GM12878 (cell line): Measurements from ENCODE around the gene CWC25. TPM values are rescaled to one million over a fixed set of nuclear protein-coding genes. Genes with fewer than 3 reads are reported as not detected.

Experiments
- ATAC-seq: fragments of 200-7000 bp; cut with Tn5 transposase; 3 replicates; pipeline ENCODE4 v1.9.1; 2020; ENCODE audit warnings: mild to moderate bottlenecking, moderate library complexity
- BruUV-seq: library from RNA; stranded (reverse); fragments of 400-500 nt; replicated peaks from 2 replicates; lab custom pipeline; 2021; lab: Mats Ljungman, UMichigan
- CTCF ChIA-PET: fragments of 300-600 bp; sonication (Branson Sonifier 250); formaldehyde crosslinking; extraction: SDS; loops from one replicate; lab custom pipeline; 2021; ENCODE audit warnings: inconsistent platforms; lab: Yijun Ruan, JAX
- POLR2A ChIA-PET: fragments of 350-600 bp; formaldehyde crosslinking; extraction: SDS; loops from one replicate; lab custom pipeline; 2021; ENCODE audit warnings: inconsistent platforms; lab: Charles Lee
- RAD21 ChIA-PET: fragments of 300-600 bp; sonication (Branson Sonifier 250); formaldehyde crosslinking; loops from one replicate; lab custom pipeline; 2023; ENCODE audit warnings: antibody characterized with exemption; ENCODE audit not compliant: unreplicated experiment; lab: Charles Lee
- SMC1A ChIA-PET: fragments of 300-600 bp; sonication (Branson Sonifier 250); formaldehyde crosslinking; loops from one replicate; lab custom pipeline; 2023; ENCODE audit not compliant: unreplicated experiment, uncharacterized antibody; lab: Charles Lee
- DNase-seq: peaks from one replicate; pipeline ENCODE4 v3.0.0-alpha.2; 2011; ENCODE audit warnings: low read depth, low spot score
- FAIRE-seq: peaks from 3 replicates; lab custom pipeline; 2011; peaks lifted over from hg19 to GRCh38; lab: Jason Lieb, UNC
- H2AFZ ChIP-seq: 2 replicates; pipeline ENCODE4 v1.6.0; 2011; ENCODE audit warnings: low read depth, low read length, control low read depth; ENCODE audit not compliant: control insufficient read depth
- H3K27ac ChIP-seq: 2 replicates; pipeline ENCODE4 v1.5.1; 2011; ENCODE audit warnings: control low read depth; ENCODE audit not compliant: control insufficient read depth, insufficient read depth
- H3K27me3 ChIP-seq, 2 experiments: replicated peaks in 1 of 2; 2 replicates each; pipeline versions ENCODE4 v1.6.0 to v1.6.1; 2011; ENCODE audit warnings: low read length in 1 of 2; ENCODE audit not compliant: control insufficient read depth in 2 of 2, insufficient read depth in 2 of 2
- H3K36me3 ChIP-seq, 2 experiments: 2 replicates each; pipeline ENCODE4 v1.5.1; 2011; ENCODE audit warnings: low read length in 1 of 2; ENCODE audit not compliant: control insufficient read depth in 2 of 2, insufficient read depth in 2 of 2
- H3K4me1 ChIP-seq: 2 replicates; pipeline ENCODE4 v1.6.1; 2011; ENCODE audit warnings: mild to moderate bottlenecking, low read length, moderate library complexity, mixed read lengths; ENCODE audit not compliant: control insufficient read depth, insufficient read depth
- H3K4me2 ChIP-seq: 2 replicates; pipeline ENCODE4 v1.6.0; 2011; ENCODE audit warnings: control low read depth; ENCODE audit not compliant: control insufficient read depth, insufficient read depth
- H3K4me3 ChIP-seq: fragments of 200-600 bp; sonication (generic); 2 replicates; pipeline ENCODE4 v1.5.1; 2016
- H3K79me2 ChIP-seq: 2 replicates; pipeline ENCODE4 v1.6.0; 2011; ENCODE audit warnings: low read length; ENCODE audit not compliant: control insufficient read depth, insufficient read depth
- H3K9ac ChIP-seq: 2 replicates; pipeline ENCODE4 v1.8.0; 2011; ENCODE audit warnings: low read length, control low read depth, mixed read lengths; ENCODE audit not compliant: control insufficient read depth, insufficient read depth
- H3K9me3 ChIP-seq: replicated peaks from 3 replicates; pipeline ENCODE4 v1.5.1; 2011; ENCODE audit warnings: mild to moderate bottlenecking, low read length; ENCODE audit not compliant: control insufficient read depth, insufficient read depth
- H4K20me1 ChIP-seq: 2 replicates; pipeline ENCODE4 v1.6.0; 2011; ENCODE audit not compliant: control insufficient read depth, insufficient read depth
- BACH1 ChIP-seq: fragments of 450-650 bp; IDR thresholded peaks from 2 replicates; pipeline ENCODE4 v1.6.1; 2017; ENCODE audit warnings: mild to moderate bottlenecking, borderline replicate concordance
- HCFC1 ChIP-seq: fragments of 150-350 bp; IDR thresholded peaks from 2 replicates; pipeline ENCODE4 v1.6.1; 2014; ENCODE audit warnings: low read length
- IKZF2 ChIP-seq, 2 experiments: fragments of 450-650 bp; IDR thresholded peaks; 2 replicates each; pipeline ENCODE4 v1.6.1; 2017; ENCODE audit warnings: mild to moderate bottlenecking in 2 of 2, moderate library complexity in 2 of 2
- MXI1 ChIP-seq: fragments of 150-350 bp; IDR thresholded peaks from 2 replicates; pipeline ENCODE4 v1.6.1; 2011; ENCODE audit warnings: low read depth, mild to moderate bottlenecking, inconsistent platforms, low read length, improper control_type of control experiment
- MYC ChIP-seq: IDR thresholded peaks from 2 replicates; pipeline ENCODE4 v1.6.1; 2011; ENCODE audit warnings: mild to moderate bottlenecking, low read length, moderate library complexity, inconsistent platforms; ENCODE audit not compliant: insufficient read depth, insufficient replicate concordance, insufficient read length, severe bottlenecking
- NR2C1 ChIP-seq: fragments of 450-650 bp; IDR thresholded peaks from 2 replicates; pipeline ENCODE4 v1.6.1; 2017; ENCODE audit warnings: antibody characterized with exemption, mild to moderate bottlenecking, moderate library complexity
- PAX5 ChIP-seq: IDR thresholded peaks from 2 replicates; pipeline ENCODE4 v1.6.1; 2011; ENCODE audit warnings: low read depth, low read length, borderline replicate concordance
- RBBP5 ChIP-seq: fragments of 200-600 bp; sonication (generic); conservative IDR thresholded peaks from 2 replicates; pipeline ENCODE4 v1.6.1; 2016
- SMAD5 ChIP-seq: IDR thresholded peaks from 2 replicates; pipeline ENCODE4 v1.6.1; 2016; ENCODE audit warnings: antibody characterized with exemption, low read depth
- ZNF217 ChIP-seq: fragments of 450-650 bp; IDR thresholded peaks from 2 replicates; pipeline ENCODE4 v1.6.1; 2017; ENCODE audit warnings: antibody characterized with exemption, mild to moderate bottlenecking
- ZZZ3 ChIP-seq: IDR thresholded peaks from 2 replicates; pipeline ENCODE4 v1.6.1; 2011; ENCODE audit warnings: low read depth; ENCODE audit not compliant: control insufficient read depth, insufficient read length
- WGBS: methylation state at CpG from one replicate; pipeline ENCODE4 v1.1.6; 2016; ENCODE audit warnings: low lambda C conversion rate; ENCODE audit not compliant: insufficient replicate concordance, insufficient coverage; ENCODE audit errors: missing lambda C conversion rate; 5-methylcytosine and 5-hydroxymethylcytosine counted together
- in situ Hi-C: fragments of 300-500 bp; cut with MboI; formaldehyde crosslinking; loops from 9 replicates; pipeline ENCODE4 v1.14.3; 2018; ENCODE audit warnings: mixed read lengths
- intact Hi-C: fragments of 100-400 bp; cut with micrococcal nuclease; formaldehyde crosslinking; loops from one replicate; pipeline ENCODE4 v1.14.2; 2022; ENCODE audit not compliant: unreplicated experiment
- polyA plus RNA-seq, 11 experiments: library from polyadenylated mRNA; depleted of rRNA in 4 of 11; unstranded in 6 of 11; stranded (reverse) in 5 of 11; fragments of >200 nt; fragmentation: Nextera tagmentation in 4 of 11; fragmentation: Illumina TruSeq in 1 of 11; extraction: Ambion mirVana in 4 of 11; extraction: Trizol in 1 of 11; gene quantifications; 1 replicate in 1 of 11; 2 replicates in 10 of 11; pipeline versions ENCODE4 v1.2.1 to v1.2.3, GENCODE V29; 2011 to 2016; ENCODE audit warnings: inconsistent platforms in 2 of 11, missing spikeins in 2 of 11, low read depth in 1 of 11
- total RNA-seq, 4 experiments: library from RNA; depleted of rRNA in 3 of 4; stranded (reverse); fragments of >200 nt in 3 of 4; fragmentation: Illumina TruSeq in 1 of 4; extraction: Trizol in 1 of 4; gene quantifications; 2 replicates each; pipeline versions ENCODE4 v1.2.1 to v1.2.3, GENCODE V29; 2013 to 2021
- TF ChIP-seq, protein P1 (sequence below): fragments of 450-650 bp; IDR thresholded peaks from 2 replicates; pipeline ENCODE4 v1.6.1; 2017; ENCODE audit warnings: antibody characterized with exemption, mild to moderate bottlenecking, moderate library complexity
- TF ChIP-seq, protein P2 (sequence below): fragments of 450-650 bp; IDR thresholded peaks from 2 replicates; pipeline ENCODE4 v1.6.1; 2017; ENCODE audit warnings: mild to moderate bottlenecking, moderate library complexity

Gene CWC25
- total and polyA plus RNA-seq, 10 of the 15 experiments (the other 5 are each of a cell fraction or from before 2014, with no cell fraction given) = 14.7 to 29.7 (median 22.9) TPM

DNA sequence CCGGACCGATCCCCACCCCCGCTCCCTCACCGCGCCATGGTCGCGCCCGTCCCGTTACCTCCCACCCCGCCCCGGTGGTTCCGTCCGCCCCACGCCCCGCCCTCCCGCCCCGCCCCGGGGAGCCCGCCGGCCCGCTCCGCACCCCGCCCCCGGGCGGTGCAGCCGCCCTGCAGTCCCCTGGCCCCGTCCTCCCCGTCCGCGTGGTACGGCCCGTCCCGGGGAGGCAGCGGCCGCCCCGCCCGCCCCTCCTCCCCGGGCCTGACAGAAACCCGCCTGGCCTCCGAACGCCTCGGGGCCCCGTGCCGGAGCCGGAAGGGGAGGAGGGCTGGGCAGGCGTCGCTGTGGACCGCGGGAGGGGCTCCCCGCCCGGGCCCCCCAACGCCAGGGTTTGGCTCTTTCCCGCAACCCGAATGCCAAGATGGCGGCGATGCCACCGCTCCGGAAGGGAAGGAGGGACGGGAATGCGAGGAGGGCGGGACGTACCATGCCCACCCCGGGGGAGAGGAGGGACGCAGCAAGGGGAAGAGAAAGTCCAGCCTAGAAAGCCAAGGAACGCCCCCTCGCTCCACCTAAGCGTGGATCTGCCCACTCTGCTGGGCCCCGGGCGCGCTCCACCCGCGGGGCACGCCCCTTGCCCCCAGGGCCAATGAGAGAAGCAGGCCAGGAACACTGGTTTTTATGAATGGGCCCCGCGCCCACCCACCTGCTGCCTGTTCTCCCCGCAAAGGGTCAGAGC lies 25.5 kb downstream of the CWC25 start, which contains the start of gene PIP4K2B (continued):
- TF ChIP-seq, protein P1, sequence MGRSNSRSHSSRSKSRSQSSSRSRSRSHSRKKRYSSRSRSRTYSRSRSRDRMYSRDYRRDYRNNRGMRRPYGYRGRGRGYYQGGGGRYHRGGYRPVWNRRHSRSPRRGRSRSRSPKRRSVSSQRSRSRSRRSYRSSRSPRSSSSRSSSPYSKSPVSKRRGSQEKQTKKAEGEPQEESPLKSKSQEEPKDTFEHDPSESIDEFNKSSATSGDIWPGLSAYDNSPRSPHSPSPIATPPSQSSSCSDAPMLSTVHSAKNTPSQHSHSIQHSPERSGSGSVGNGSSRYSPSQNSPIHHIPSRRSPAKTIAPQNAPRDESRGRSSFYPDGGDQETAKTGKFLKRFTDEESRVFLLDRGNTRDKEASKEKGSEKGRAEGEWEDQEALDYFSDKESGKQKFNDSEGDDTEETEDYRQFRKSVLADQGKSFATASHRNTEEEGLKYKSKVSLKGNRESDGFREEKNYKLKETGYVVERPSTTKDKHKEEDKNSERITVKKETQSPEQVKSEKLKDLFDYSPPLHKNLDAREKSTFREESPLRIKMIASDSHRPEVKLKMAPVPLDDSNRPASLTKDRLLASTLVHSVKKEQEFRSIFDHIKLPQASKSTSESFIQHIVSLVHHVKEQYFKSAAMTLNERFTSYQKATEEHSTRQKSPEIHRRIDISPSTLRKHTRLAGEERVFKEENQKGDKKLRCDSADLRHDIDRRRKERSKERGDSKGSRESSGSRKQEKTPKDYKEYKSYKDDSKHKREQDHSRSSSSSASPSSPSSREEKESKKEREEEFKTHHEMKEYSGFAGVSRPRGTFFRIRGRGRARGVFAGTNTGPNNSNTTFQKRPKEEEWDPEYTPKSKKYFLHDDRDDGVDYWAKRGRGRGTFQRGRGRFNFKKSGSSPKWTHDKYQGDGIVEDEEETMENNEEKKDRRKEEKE = peak; percentile 85
- TF ChIP-seq ZZZ3 = no peak

DNA sequence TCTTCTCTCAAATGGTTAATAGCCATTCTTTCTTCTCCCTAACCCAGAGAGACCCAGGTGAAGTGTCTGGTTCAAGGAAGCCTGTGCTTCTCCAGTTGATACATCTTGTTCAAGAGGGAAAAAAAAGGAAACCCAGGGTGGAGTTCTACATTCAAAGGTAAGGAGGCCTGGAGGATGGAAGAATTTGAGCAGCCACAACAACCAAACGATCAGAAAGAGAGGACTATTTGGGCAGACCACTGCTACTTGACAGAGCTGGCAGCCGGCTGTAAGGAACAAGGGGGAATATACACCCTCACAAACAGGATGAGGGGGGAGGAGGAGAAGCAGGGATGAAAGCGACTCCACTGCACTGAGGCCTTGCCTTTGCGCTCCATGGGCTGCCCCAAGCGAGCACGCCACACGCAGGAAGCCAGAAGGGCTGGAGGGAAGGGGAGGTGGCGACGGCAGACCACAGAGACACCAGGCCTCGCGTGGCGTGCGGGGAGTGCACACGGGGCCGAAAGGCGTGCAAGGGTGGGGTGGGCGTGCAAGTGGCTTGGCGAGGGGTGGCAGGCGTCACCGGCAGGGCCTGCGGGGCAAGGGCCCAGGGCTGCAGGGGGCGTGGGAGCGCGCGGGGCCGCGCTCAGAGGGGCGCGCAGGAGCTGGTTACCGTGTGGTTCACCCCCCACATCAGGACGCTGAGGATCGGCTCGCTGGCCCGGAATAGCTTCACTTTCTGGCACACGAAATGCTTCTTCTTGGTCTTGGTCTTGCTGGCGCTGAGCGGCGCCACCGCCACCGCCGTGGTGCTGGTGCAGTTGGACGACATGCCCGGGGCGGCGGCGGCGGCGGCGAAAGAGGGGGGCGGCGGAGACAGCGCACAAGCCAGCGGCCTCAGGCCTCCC lies 26.3 kb downstream of the CWC25 start:
- in situ Hi-C loops = no loop called here
- H4K20me1 ChIP-seq = no peaks in the 10 kb centered on the region
- H3K4me3 ChIP-seq = peak overlapping the region; percentile 85
- ChIA-PET RAD21 (interaction anchor here (0.5 to 1.0 kb wide), 4 partner anchors 54 to 71 kb away, joined by 3 to 5 read pairs (median 3); partner anchors contain the start of gene RPL23), SMC1A (interaction anchor here (0.5 to 1.4 kb wide), 3 partner anchors 41 to 118 kb away, joined by 3 to 4 read pairs (median 3); partner anchors contain the start of gene LASP1), POLR2A (interaction anchor here (1.4 to 2.4 kb wide), 2 partner anchors 53 to 70 kb away, joined by 4 to 7 read pairs; no protein-coding TSS in a partner anchor), CTCF (interaction anchor here (0.7 to 1.9 kb wide), 4 partner anchors 46 to 241 kb away, joined by 3 to 6 read pairs (median 4); partner anchors contain the start of gene LASP1)
- ATAC-seq (peak; percentile 45), FAIRE-seq (no peak), DNase-seq (no peak)
- peaks cover 35% of the 10 kb centered on the region for H3K79me2 ChIP-seq
- WGBS = under 1% methylated on average over 39 of the region's 53 CpGs
- H3K4me2 ChIP-seq = peak overlapping the region; percentile 88
- H3K4me1 ChIP-seq = peaks cover 11% of the 10 kb centered on the region
- no peaks in the 10 kb centered on the region for H3K9me3 ChIP-seq
- H2AFZ ChIP-seq = peak overlapping the region; percentile 76
- intact Hi-C loops = loop anchor here (2.0 to 5.0 kb wide), 2 partner anchors 46 to 353 kb away; partner anchors contain the start of genes PLXDC1 and PSMB3
- peaks cover 7 to 8% of the 10 kb centered on the region in 2 experiments for H3K36me3 ChIP-seq
- H3K27ac ChIP-seq = peak overlapping the region; percentile 59
- BruUV-seq = no TSS peak
- no peaks in the 10 kb centered on the region for H3K27me3 ChIP-seq
- peak overlapping the region; percentile 84 for H3K9ac ChIP-seq
- TF ChIP-seq ZNF217 (no peak), BACH1 (no peak; the same call in 1 of the 2 replicates), RBBP5 (no peak), MYC (no peak), NR2C1 (no peak), HCFC1 (no peak), IKZF2 (IDR thresholded peaks at IDR 0.05) (no peak), MXI1 (peak; percentile 78; the same call in 1 of the 2 replicates), PAX5 (no peak), SMAD5 (no peak)
- TF ChIP-seq, protein P2, sequence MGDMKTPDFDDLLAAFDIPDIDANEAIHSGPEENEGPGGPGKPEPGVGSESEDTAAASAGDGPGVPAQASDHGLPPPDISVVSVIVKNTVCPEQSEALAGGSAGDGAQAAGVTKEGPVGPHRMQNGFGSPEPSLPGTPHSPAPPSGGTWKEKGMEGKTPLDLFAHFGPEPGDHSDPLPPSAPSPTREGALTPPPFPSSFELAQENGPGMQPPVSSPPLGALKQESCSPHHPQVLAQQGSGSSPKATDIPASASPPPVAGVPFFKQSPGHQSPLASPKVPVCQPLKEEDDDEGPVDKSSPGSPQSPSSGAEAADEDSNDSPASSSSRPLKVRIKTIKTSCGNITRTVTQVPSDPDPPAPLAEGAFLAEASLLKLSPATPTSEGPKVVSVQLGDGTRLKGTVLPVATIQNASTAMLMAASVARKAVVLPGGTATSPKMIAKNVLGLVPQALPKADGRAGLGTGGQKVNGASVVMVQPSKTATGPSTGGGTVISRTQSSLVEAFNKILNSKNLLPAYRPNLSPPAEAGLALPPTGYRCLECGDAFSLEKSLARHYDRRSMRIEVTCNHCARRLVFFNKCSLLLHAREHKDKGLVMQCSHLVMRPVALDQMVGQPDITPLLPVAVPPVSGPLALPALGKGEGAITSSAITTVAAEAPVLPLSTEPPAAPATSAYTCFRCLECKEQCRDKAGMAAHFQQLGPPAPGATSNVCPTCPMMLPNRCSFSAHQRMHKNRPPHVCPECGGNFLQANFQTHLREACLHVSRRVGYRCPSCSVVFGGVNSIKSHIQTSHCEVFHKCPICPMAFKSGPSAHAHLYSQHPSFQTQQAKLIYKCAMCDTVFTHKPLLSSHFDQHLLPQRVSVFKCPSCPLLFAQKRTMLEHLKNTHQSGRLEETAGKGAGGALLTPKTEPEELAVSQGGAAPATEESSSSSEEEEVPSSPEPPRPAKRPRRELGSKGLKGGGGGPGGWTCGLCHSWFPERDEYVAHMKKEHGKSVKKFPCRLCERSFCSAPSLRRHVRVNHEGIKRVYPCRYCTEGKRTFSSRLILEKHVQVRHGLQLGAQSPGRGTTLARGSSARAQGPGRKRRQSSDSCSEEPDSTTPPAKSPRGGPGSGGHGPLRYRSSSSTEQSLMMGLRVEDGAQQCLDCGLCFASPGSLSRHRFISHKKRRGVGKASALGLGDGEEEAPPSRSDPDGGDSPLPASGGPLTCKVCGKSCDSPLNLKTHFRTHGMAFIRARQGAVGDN = no peak
